ENCODE data around the gene LAMA3. TPM values are rescaled to one million over a fixed set of nuclear protein-coding genes. Genes with fewer than 3 reads are reported as not detected.

The LAMA3 gene
- total RNA-seq, 2 donors from 2014 or later: 5.0 to 6.4 TPM

- DNase-seq (ENCODE audit: low spot score): no peak
- no peak overlapping the region for H3K4me3 ChIP-seq
- no peak overlapping the region for H3K27ac ChIP-seq
- TF ChIP-seq, protein P1, sequence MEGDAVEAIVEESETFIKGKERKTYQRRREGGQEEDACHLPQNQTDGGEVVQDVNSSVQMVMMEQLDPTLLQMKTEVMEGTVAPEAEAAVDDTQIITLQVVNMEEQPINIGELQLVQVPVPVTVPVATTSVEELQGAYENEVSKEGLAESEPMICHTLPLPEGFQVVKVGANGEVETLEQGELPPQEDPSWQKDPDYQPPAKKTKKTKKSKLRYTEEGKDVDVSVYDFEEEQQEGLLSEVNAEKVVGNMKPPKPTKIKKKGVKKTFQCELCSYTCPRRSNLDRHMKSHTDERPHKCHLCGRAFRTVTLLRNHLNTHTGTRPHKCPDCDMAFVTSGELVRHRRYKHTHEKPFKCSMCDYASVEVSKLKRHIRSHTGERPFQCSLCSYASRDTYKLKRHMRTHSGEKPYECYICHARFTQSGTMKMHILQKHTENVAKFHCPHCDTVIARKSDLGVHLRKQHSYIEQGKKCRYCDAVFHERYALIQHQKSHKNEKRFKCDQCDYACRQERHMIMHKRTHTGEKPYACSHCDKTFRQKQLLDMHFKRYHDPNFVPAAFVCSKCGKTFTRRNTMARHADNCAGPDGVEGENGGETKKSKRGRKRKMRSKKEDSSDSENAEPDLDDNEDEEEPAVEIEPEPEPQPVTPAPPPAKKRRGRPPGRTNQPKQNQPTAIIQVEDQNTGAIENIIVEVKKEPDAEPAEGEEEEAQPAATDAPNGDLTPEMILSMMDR (IDR thresholded peaks at IDR 0.05): no peak
- H3K9me3 ChIP-seq: no peaks in the 10 kb centered on the region
- no peaks in the 10 kb centered on the region for H3K27me3 ChIP-seq
- peaks cover 0 to 5% of the 10 kb centered on the region in 2 donors for H3K4me1 ChIP-seq
- no peaks in the 10 kb centered on the region for H3K36me3 ChIP-seq
Measured at GRCh38 chr18:23673725-23674124, 15.5 kb upstream of the LAMA3 start.

- DNase-seq (ENCODE audit: low spot score): no peak
- no peaks in the 10 kb centered on the region for H3K27me3 ChIP-seq
- no peaks in the 10 kb centered on the region for H3K9me3 ChIP-seq
- H3K36me3 ChIP-seq: no peaks in the 10 kb centered on the region
- TF ChIP-seq, protein P1 (IDR thresholded peaks at IDR 0.05): no peak
- no peak overlapping the region for H3K27ac ChIP-seq
- H3K4me1 ChIP-seq: no peaks in the 10 kb centered on the region
- H3K4me3 ChIP-seq: no peak overlapping the region
Measured at GRCh38 chr18:23675236-23675635, 14.0 kb upstream of the LAMA3 start.

DNA sequence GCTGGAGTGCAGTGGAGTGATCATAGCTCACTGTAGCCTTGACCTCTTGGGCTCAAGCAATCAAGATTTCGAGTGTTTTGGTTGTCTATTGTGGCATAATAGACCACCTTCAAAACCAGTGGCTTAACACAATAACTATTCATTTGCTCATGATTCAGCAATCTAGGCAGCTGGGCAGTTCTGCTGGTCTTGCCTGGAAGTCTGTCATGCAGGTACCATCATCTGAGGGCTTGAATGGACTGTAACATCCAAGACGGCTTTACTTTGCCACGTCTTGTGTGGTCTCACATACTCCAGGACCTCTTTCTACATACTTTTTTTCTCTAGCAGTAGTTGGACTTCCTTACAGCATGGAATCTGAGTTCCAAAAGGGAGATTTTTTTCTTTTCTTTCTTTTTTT, 13.4 kb upstream of the LAMA3 start:
- no peak for DNase-seq (ENCODE audit: low spot score)
- no peak overlapping the region for H3K27ac ChIP-seq
- no peaks in the 10 kb centered on the region for H3K4me1 ChIP-seq
- no peak overlapping the region for H3K4me3 ChIP-seq
- H3K36me3 ChIP-seq: no peaks in the 10 kb centered on the region
- H3K9me3 ChIP-seq: no peaks in the 10 kb centered on the region
- TF ChIP-seq, protein P1 (IDR thresholded peaks at IDR 0.05): no peak
- no peaks in the 10 kb centered on the region for H3K27me3 ChIP-seq

- no peak for DNase-seq (ENCODE audit: low spot score)
- Histone ChIP-seq H3K27me3 (no peaks in the 10 kb centered on the region), H3K36me3 (no peaks in the 10 kb centered on the region), H3K9me3 (no peaks in the 10 kb centered on the region), H3K4me3 (no peak overlapping the region), H3K4me1 (peaks cover 0 to 3% of the 10 kb centered on the region in 2 donors), H3K27ac (no peak overlapping the region)
- TF ChIP-seq, protein P1 (IDR thresholded peaks at IDR 0.05): no peak
Measured at GRCh38 chr18:23682045-23682444, 7.2 kb upstream of the LAMA3 start.

DNA sequence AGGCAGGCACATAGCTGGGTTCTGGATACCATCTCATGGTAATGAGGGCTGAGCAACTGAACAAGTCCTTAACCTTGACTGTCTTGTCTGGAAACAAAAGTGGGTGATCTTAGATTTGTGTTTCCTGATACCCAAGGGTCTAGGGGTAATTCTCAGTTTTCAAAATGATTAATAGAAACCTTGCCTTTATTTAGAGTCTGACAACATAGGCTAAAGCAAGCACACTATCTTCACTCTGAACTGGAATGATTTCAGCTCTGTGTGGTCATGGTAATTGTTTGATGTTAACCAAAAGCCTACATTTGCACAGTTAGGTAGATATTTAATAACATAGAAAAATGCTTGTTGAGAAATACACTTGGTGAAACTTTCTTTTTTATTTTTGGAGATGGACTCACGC, 6.8 kb upstream of the LAMA3 start:
- H3K4me3 ChIP-seq: no peak overlapping the region

DNA sequence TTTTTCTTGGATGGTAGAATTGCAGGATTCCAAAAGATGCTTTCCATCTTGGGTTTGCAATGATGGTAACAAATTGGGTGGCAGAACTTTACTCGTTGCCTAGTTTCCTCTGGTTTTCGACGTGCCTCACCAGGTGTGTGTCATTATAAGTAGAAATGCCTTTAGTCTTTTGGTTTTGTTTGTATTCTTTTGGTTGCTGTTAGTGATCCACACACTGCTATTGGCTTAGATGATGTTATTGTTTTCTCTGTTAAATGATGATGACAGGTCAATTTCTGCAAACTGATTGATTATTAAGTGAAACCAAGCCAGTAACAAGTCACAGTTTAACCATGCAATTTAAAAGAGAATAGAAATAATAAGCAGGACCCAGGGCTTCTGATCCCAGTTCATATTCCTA, 6.1 kb upstream of the LAMA3 start:
- H3K4me3 ChIP-seq: no peak overlapping the region
- H3K27ac ChIP-seq: no peak overlapping the region
- no peak for DNase-seq (ENCODE audit: low spot score)
- no peaks in the 10 kb centered on the region for H3K9me3 ChIP-seq
- no peaks in the 10 kb centered on the region for H3K36me3 ChIP-seq
- H3K27me3 ChIP-seq: peaks cover 0 to under 1% of the 10 kb centered on the region in 2 donors
- TF ChIP-seq, protein P1 (IDR thresholded peaks at IDR 0.05): no peak
- H3K4me1 ChIP-seq: peaks cover 0 to 3% of the 10 kb centered on the region in 2 donors

More for the DNA sequence above, 6.8 kb upstream of the LAMA3 start:
- Histone ChIP-seq H3K36me3 (no peaks in the 10 kb centered on the region), H3K9me3 (no peaks in the 10 kb centered on the region), H3K27me3 (no peaks in the 10 kb centered on the region), H3K27ac (no peak overlapping the region), H3K4me1 (peaks cover 0 to 3% of the 10 kb centered on the region in 2 donors)
- TF ChIP-seq, protein P1 (IDR thresholded peaks at IDR 0.05): no peak
- no peak for DNase-seq (ENCODE audit: low spot score)

Data from right atrium auricular region (tissue), 2 donors.